SIG-M5 treated with dmso at 0.1 percent for 504 hours (cell line): Measurements from ENCODE around the gene CAMSAP1.

Experiments
- DNase-seq: peaks from one replicate; lab custom pipeline; 2025; ENCODE audit not compliant: unreplicated experiment; lab: John Stamatoyannopoulos, UW

Gene CAMSAP1

DNA sequence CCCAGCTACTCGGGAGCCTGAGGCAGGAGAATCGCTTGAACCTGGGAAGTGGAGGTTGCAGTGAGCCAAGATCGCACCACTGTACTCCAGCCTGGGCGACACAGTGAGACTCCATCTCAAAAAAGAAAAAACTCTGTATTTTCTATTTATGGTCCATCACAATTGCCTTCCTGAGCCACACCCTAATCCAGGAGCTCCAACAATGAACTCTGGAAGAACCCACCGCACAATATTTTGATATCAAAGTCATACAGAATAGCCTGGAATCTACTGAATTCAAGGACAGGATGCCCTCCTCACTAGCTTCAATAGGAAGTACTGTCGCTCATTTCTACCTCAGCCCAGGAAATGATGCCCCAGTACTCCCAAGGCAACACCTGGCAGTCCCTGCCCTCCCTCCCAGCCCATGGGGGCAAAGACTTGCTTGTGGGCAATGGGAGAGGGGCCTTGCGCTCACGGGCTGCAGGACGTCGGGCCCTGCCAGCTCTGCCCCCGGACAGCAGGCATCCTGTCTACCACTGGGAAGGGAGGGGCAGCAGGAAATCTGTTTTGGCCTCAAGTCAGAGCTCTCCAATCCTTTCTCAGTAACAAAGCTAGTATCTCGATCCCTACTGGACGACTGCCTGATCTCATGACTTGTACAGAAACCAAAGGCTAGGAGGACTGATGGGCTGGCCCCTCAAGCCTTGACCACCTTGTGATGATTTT lies 34.1 kb upstream of the CAMSAP1 start:
- DNase-seq, result no peak

DNA sequence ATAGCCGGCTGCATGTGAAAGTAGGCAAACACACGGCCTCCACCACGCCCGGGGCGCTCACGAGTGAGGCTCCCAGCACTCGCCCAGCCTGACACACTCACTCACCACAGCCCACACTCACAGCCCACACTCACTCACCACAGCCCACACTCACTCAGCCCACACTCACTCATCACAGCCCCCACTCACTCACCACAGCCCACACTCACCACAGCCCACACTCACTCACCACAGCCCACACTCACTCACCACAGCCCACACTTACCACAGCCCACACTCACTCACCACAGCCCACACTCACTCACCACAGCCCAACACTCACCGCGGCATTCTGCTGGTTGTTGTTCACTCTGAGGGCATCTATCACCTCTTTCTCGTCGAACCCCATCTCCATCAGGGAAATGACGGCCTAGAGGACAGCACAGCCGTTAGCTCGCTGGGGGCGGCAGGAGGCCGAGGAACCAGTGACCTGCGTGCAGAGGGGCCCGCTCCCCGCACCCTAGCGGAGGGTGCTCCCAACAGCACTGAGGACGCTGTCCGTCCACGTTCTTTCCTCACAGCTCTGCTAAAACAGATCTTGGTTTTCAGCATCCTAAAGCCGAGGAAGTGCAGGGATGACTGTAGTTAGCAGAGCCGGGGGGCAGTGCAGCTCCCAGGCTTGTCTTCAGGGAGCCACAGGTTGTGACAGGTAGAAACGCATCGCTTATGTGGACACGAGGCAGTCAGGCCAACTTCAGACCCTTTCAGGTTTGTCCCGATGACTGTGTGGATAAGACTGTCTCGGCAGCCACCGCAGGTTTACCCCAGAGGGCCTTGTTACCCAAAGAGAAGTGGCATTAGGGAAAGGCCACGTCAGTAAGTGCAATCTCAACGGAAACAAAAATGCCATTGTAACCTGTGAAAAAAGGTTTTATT lies 32.3 kb upstream of the CAMSAP1 start:
- DNase-seq, result no peak

GRCh38 chr9:135937521-135938489 lies 30.5 kb upstream of the CAMSAP1 start:
- no peak for DNase-seq

GRCh38 chr9:135933114-135933513 lies 25.8 kb upstream of the CAMSAP1 start:
- DNase-seq, result no peak

GRCh38 chr9:135932656-135933055 lies 25.3 kb upstream of the CAMSAP1 start:
- no peak for DNase-seq

GRCh38 chr9:135931349-135931820 lies 24.0 kb upstream of the CAMSAP1 start:
- no peak for DNase-seq

DNA sequence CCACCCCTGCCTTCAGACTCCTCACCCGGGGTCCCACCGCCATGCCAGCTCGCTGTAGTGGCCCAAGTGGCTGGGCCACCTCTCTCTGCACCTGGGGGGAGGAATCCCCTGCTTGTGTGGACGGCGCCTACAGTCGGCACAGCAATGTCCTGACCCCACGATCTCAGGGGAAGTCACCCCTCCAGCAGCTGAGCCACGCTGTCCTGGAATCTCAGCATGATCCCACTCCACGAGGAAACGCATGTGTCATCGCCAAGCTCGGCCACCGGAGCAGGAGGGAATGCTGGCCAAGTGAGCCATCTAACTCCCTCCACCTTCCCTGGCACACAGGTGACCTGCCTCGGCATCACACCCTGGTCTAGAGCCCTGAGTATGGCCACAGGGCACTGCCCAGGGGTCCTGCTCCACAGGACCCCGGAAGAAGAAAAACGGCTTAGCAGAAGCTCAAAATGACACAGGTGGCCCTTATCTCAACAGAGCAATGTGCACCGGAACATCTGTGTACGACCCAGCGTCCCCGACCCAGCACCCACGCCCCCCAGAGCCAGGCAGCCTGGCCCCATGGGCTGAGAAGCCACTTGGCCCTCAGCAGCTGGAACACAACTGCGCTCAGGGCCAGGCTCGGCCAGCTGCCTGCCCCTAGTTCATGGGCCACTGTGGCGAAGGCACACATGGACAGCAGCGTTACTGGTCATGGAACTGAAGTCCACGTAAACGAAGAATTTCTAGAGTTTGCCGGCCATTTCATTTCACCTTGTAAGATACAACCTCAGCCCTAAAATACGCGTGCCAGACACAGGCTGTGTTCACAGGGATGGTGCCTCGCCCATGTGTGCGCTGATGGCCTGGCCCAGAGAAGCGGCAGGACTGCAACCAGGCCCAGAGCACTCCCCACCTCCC lies 23.4 kb upstream of the CAMSAP1 start:
- no peak for DNase-seq

GRCh38 chr9:135929656-135930445 lies 22.5 kb upstream of the CAMSAP1 start:
- DNase-seq, result no peak

DNA sequence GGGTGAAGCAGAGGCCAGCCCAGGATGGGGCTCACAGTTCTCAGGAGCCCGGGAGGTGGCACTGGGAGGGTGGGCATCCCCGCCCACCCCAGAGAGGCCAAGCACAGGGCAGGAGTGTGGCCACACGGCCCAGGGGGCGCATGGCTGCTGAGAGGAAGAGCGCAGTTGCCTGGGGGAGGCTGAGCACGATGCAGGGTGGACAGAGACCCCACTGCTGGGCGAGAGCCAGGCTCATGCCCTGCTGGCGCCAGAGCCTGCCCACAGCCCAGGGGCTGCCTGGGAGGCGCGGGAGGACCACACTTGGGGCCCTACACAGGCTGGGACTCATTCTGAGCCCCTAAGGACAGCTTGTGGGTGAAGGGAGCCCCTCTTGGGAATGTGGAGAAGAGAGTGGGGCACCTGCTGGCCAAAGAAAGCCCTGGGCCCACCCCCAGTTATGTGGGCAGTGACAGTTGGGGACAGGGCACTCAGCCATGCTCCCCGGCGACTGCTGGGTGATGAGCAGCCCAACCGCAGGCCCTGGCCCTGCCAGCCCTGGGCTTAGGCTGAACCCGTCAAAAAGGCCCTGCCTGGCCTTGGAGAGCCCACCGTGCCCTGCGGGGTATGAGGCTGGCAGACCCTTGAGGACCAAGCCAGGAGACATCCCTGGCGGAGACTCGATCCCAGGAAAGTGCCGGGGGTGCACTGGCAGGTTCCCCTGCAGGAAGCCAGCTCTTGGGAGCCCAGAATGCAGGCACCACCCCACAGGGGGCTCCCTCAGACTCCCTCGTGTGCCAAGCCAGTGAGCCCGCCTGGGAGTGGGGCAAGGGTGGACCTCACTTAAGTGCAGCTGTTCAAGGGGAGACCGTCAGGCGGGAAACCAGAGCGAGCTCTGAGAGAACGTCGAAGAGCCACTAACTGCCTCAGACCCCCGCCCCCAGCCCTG lies 21.6 kb upstream of the CAMSAP1 start:
- DNase-seq, result no peak

DNA sequence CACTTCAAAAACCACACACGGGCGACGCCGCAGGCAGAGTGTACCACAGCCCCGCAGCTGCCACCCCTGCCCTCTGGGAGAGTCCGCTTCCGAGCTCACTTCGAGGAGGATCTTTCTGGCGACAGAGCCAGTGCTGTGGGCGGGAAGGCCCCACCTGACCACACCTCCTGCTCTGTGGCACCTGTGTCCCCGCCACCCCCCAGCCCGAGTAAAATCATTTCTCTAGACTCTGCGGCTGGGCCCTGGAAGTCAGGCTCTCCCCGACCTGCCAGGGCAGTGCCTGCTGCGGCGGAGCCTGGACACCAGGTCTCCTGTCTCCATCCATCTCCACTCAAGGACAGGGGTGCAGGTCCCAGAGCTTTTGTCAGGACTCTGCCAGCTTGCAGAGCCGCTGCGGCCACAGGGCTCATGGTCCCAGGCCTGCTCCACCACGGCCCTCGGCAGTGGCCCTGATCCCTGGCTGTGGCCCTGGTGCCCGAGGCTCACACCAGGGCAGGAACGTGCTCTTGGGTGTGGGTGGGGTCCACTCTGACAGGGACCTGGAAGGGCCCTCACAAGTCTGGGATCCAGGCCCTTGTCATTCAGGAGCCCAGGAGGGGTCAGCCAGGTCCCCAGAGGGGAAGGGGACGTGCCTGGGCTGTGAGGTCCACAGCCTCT lies 20.9 kb upstream of the CAMSAP1 start:
- DNase-seq, result no peak

DNA sequence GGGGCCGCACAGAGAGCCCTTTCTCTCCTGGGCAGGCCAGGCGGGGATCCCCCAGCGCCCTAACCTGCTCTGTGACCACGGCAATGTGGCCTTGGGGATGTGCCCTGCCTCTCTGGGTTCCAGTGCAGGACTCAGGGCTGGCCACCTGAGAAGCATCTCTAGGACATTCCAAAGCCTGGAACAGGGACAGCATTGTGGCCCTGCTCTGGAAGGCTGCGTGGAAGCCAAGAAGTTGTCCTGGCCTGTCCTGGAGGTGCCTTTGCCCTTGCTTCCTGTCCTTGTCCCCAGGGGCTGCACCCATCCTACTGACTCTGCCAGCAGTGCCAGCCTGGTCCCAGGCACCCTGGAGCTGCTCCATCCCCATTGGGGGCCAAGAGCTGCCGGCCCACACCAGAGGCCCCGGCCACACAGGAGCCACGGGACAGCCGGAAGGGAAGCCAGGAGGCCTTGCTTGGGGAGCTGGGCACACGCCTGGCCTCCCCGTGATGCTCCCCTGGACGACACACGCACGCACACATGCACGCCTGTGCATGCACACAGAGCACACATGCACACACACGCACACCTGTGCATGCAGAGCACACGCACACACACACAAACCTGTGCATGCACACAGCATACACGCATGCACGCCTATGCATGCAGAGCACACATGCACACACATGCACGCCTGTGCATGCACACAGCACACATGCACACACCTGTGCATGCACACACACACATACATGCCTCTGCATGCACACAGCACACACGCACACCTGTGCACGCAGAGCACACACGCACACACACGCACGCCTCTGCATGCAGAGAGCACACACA lies 20.1 kb upstream of the CAMSAP1 start:
- no peak for DNase-seq

GRCh38 chr9:135926402-135927194 lies 19.3 kb upstream of the CAMSAP1 start:
- peak; percentile 5 for DNase-seq

GRCh38 chr9:135925496-135926133 lies 18.3 kb upstream of the CAMSAP1 start:
- DNase-seq, result no peak

- no peak for DNase-seq
Observed at GRCh38 chr9:135924628-135925338, 17.4 kb upstream of the CAMSAP1 start.

DNA sequence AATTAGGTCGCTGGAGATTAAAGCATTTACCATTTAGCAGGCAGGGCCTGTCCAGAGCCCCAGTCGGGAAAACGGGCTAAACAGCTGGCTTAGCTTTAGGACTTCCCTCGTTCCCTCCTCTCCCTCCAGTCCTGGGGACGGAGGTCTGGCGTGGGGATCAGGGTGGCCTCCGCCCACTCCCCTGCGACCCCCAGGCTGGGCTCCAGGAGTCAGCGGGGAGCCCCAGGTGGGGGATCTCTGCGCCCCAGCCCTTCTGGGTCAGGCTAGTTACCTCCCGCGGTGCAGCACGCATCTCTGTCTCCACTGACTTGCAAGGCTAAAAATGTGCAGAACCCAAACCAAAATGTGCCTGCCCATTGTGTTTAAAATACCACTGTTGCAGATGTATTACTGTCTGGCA lies 16.2 kb upstream of the CAMSAP1 start:
- no peak for DNase-seq
